ENCODE measurements around the gene C10orf90. TPM values are rescaled to one million over a fixed set of nuclear protein-coding genes. Genes with fewer than 3 reads are reported as not detected.

Gene C10orf90
- total RNA-seq, 1 donor from 2014 or later, result not detected

DNA sequence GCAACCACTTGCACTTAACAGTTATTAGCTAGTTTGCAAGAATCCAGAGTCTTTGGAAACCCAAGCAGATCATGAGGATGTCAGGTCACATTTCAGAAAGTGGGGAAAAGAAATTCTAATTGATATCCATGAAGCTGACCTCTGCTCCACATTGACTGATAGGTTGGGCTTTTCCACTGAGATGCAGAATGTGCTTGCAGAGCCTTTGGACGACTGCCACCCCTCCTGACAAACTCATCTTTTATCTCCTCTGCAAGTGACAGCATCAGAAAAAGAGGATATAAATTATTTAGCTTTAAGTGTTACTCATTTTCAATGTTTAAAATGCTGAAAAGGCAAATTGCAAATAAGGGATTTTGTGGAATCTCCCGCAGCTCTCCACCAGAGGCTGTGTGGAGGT is 75.3 kb downstream of the C10orf90 start:
- H3K4me1 ChIP-seq, result no peaks in the 10 kb centered on the region
- H3K27me3 ChIP-seq (ENCODE audit: low read depth), result no peaks in the 10 kb centered on the region
- no peak overlapping the region for H3K27ac ChIP-seq
- ATAC-seq (no peak), DNase-seq (no peak)
- H3K4me3 ChIP-seq, result no peak overlapping the region
- TF ChIP-seq, protein P1, sequence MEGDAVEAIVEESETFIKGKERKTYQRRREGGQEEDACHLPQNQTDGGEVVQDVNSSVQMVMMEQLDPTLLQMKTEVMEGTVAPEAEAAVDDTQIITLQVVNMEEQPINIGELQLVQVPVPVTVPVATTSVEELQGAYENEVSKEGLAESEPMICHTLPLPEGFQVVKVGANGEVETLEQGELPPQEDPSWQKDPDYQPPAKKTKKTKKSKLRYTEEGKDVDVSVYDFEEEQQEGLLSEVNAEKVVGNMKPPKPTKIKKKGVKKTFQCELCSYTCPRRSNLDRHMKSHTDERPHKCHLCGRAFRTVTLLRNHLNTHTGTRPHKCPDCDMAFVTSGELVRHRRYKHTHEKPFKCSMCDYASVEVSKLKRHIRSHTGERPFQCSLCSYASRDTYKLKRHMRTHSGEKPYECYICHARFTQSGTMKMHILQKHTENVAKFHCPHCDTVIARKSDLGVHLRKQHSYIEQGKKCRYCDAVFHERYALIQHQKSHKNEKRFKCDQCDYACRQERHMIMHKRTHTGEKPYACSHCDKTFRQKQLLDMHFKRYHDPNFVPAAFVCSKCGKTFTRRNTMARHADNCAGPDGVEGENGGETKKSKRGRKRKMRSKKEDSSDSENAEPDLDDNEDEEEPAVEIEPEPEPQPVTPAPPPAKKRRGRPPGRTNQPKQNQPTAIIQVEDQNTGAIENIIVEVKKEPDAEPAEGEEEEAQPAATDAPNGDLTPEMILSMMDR (IDR thresholded peaks at IDR 0.05), result no peak
- H3K36me3 ChIP-seq, result no peaks in the 10 kb centered on the region
- intact Hi-C loops (cut with DNase I), result no loop called here
- no peaks in the 10 kb centered on the region for H3K9me3 ChIP-seq

DNA sequence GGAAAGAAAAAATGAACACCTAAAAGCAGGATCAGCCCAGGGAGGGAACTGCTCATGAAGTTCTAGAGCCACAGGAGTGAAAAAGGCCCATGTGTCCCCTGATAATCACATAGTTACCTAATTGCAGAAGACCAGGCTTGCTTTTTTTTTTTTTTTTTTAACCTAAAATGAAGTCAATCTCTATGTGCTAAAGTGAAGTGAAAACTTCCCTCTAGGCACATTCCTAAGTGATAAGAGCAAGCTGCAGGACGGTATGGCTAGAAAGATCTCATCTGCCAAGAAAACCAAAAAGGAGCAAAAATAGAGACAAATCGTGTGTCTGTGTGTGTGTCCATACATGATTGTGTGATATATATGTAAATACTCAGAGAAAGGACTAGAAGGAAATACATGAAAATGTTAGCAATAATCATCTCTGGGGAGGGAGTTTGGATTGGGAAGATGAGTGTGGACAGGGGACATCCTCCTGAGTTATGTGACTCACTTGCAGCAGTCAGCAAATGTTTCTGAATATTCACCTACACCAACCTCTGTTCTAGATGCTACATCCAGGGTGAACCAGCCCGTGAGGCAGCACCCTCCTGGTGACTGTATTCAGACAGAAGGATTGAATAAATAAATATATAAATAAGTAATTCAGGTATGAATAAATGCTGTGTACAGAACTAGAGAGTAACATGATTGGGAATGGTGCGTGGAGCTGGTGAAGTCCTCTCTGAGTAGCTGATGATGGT is 76.4 kb downstream of the C10orf90 start:
- no peak overlapping the region for H3K4me3 ChIP-seq
- H3K9me3 ChIP-seq, result no peaks in the 10 kb centered on the region
- ATAC-seq (no peak), DNase-seq (no peak)
- H3K27me3 ChIP-seq (ENCODE audit: low read depth), result no peaks in the 10 kb centered on the region
- H3K27ac ChIP-seq, result no peak overlapping the region
- intact Hi-C loops (cut with DNase I), result no loop called here
- no peaks in the 10 kb centered on the region for H3K36me3 ChIP-seq
- H3K4me1 ChIP-seq, result no peaks in the 10 kb centered on the region
- TF ChIP-seq, protein P1 (IDR thresholded peaks at IDR 0.05), result no peak

DNA sequence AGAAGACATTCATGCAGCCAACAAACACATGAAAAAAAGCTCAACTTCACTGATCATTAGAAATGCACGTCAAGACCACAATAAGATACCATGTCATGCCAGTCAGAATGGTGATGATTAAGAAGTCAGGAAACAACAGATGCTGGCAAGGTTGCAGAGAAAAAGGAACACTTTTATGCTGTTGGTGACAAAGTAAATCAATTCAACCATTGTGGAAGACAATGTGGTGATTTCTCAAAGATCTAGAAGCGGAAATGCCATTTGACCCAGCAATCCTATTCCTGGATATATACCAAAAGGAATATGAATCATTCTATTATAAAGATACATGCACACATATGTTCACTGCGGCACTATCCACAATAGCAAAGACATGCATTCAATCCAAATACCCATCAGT is 77.6 kb downstream of the C10orf90 start:
- no peaks in the 10 kb centered on the region for H3K27me3 ChIP-seq (ENCODE audit: low read depth)
- ATAC-seq, result no peak

DNA sequence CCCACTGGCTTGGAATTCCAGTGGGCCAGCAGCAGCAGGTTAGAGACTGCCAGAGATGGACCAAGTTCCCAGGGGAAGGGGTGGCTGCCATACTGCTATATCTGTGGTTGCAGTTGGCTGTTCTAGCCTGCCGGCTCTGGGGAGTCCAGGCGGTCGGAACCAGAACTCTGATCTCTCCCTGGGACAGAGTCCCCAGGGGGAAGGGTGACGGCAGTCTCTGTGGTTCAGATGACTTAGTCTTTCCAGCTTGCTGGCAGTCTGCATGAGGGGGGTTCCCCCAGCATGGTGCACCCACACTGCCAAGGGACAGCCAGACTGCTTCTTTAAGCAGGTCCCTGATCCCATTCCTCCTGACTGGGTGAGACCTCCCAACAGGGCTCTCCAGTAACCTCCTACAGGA is 82.5 kb downstream of the C10orf90 start:
- H3K27ac ChIP-seq, result no peak overlapping the region
- H3K27me3 ChIP-seq (ENCODE audit: low read depth), result no peaks in the 10 kb centered on the region
- intact Hi-C loops (cut with DNase I), result no loop called here
- H3K9me3 ChIP-seq, result no peaks in the 10 kb centered on the region
- no peaks in the 10 kb centered on the region for H3K36me3 ChIP-seq
- no peak overlapping the region for H3K4me3 ChIP-seq
- ATAC-seq (no peak), DNase-seq (no peak)
- TF ChIP-seq, protein P1 (IDR thresholded peaks at IDR 0.05), result no peak
- H3K4me1 ChIP-seq, result no peaks in the 10 kb centered on the region

More for the DNA sequence above, 77.6 kb downstream of the C10orf90 start:
- H3K36me3 ChIP-seq, result no peaks in the 10 kb centered on the region
- DNase-seq, result no peak
- H3K4me1 ChIP-seq, result no peaks in the 10 kb centered on the region
- H3K27ac ChIP-seq, result no peak overlapping the region
- no peak overlapping the region for H3K4me3 ChIP-seq
- no peaks in the 10 kb centered on the region for H3K9me3 ChIP-seq
- intact Hi-C loops (cut with DNase I), result no loop called here
- TF ChIP-seq, protein P1 (IDR thresholded peaks at IDR 0.05), result no peak

- Histone ChIP-seq H3K4me3 (no peak overlapping the region), H3K4me1 (no peaks in the 10 kb centered on the region), H3K27me3 (ENCODE audit: low read depth) (no peaks in the 10 kb centered on the region), H3K9me3 (no peaks in the 10 kb centered on the region), H3K36me3 (no peaks in the 10 kb centered on the region), H3K27ac (no peak overlapping the region)
- ATAC-seq (no peak), DNase-seq (no peak)
- intact Hi-C loops (cut with DNase I), result no loop called here
- TF ChIP-seq, protein P1 (IDR thresholded peaks at IDR 0.05), result no peak
Measured at GRCh38 chr10:126586878-126587277, 83.6 kb downstream of the C10orf90 start.

Data from lower lobe of right lung (tissue), 2 donors.